Panc1 (cell line): ENCODE measurements around the gene OPTC. TPM values are rescaled to one million over a fixed set of nuclear protein-coding genes. Genes with fewer than 3 reads are reported as not detected.

Experiments used
- ATAC-seq: fragments of 200-7000 bp; cut with Tn5 transposase; 2 replicates; pipeline ENCODE4 v1.9.1; 2020; ENCODE audit warnings: mild to moderate bottlenecking, moderate library complexity
- BruUV-seq: library from RNA; stranded (reverse); fragments of 400-500 nt; replicated peaks from 2 replicates; lab custom pipeline; 2021; lab: Mats Ljungman, UMichigan
- CTCF ChIA-PET: fragments of 300-600 bp; sonication (Branson Sonifier 250); formaldehyde crosslinking; loops from one replicate; lab custom pipeline; 2022; ENCODE audit warnings: antibody characterized with exemption; lab: Charles Lee
- POLR2A ChIA-PET: fragments of 300-600 bp; sonication (Branson Sonifier 250); formaldehyde crosslinking; loops from one replicate; lab custom pipeline; 2022; ENCODE audit warnings: antibody characterized with exemption; lab: Charles Lee
- DNase-seq: peaks from one replicate; pipeline ENCODE4 v3.0.0-alpha.2; 2010; ENCODE audit warnings: low read depth, low spot score
- H3K27ac ChIP-seq: 2 replicates; pipeline ENCODE4 v1.5.1; 2011; ENCODE audit warnings: mild to moderate bottlenecking, low read length, inconsistent platforms
- H3K27me3 ChIP-seq: fragments of 200-500 bp; sonication (Bioruptor generic); 2 replicates; pipeline ENCODE4 v1.6.0; 2014; ENCODE audit warnings: low read length, inconsistent platforms; ENCODE audit not compliant: control insufficient read depth, insufficient read depth
- H3K36me3 ChIP-seq: fragments of 200-500 bp; sonication (Bioruptor generic); 2 replicates; pipeline ENCODE4 v1.5.1; 2014; ENCODE audit warnings: inconsistent platforms, mild to moderate bottlenecking, low read length, moderate library complexity; ENCODE audit not compliant: control insufficient read depth, insufficient read depth
- H3K4me1 ChIP-seq: 2 replicates; pipeline ENCODE4 v1.5.1; 2011; ENCODE audit warnings: inconsistent platforms, mild to moderate bottlenecking, low read length, moderate library complexity; ENCODE audit not compliant: control insufficient read depth, insufficient read depth
- H3K4me3 ChIP-seq, 2 experiments: 2 replicates each; pipeline ENCODE4 v1.5.1; 2011 to 2012; ENCODE audit warnings: low read depth in 2 of 2, low read length in 2 of 2, mild to moderate bottlenecking in 2 of 2, inconsistent platforms in 1 of 2, moderate library complexity in 1 of 2
- H3K9me3 ChIP-seq: fragments of 200-500 bp; sonication (Bioruptor generic); 2 replicates; pipeline ENCODE4 v1.5.1; 2014; ENCODE audit warnings: low read depth, mild to moderate bottlenecking, inconsistent platforms, low read length, moderate library complexity; ENCODE audit not compliant: control insufficient read depth, insufficient read depth
- CTCF ChIP-seq: fragments of 450-650 bp; IDR thresholded peaks from 2 replicates; pipeline ENCODE4 v1.5.1; 2017; ENCODE audit warnings: mild to moderate bottlenecking
- POLR2AphosphoS5 ChIP-seq: IDR thresholded peaks from 2 replicates; pipeline ENCODE4 v1.6.1; 2012; ENCODE audit warnings: mild to moderate bottlenecking, low read depth, low read length, moderate library complexity
- REST ChIP-seq, 2 experiments: IDR thresholded peaks; 2 replicates each; pipeline ENCODE4 v1.6.1; 2011 to 2012; ENCODE audit warnings: low read depth in 2 of 2, control low read depth in 1 of 2, low read length in 1 of 2, mild to moderate bottlenecking in 1 of 2, moderate library complexity in 1 of 2; ENCODE audit not compliant: insufficient read depth in 1 of 2
- SIN3A ChIP-seq: IDR thresholded peaks from 2 replicates; pipeline ENCODE4 v1.6.1; 2012; ENCODE audit warnings: low read depth, mild to moderate bottlenecking, low read length, moderate library complexity, borderline replicate concordance; ENCODE audit not compliant: insufficient read depth
- TCF7L2 ChIP-seq: IDR thresholded peaks from 2 replicates; pipeline ENCODE4 v1.6.1; 2011; ENCODE audit warnings: mild to moderate bottlenecking, low read depth, low read length, inconsistent platforms
- in situ Hi-C: cut with HindIII; loops from 2 replicates; pipeline ENCODE4 v1.10.0; 2016; ENCODE audit warnings: low sequenced_read_pairs, low pct_unique_long_range_greater_than_20kb
- intact Hi-C: fragments of 100-400 bp; cut with micrococcal nuclease; formaldehyde crosslinking; loops from one replicate; pipeline ENCODE4 v1.10.0; 2022; ENCODE audit not compliant: unreplicated experiment
- total RNA-seq: library from RNA; stranded (reverse); gene quantifications from one replicate; pipeline ENCODE4 v1.2.1, GENCODE V29; 2021; ENCODE audit not compliant: unreplicated experiment

OPTC gene
- total RNA-seq, 1 experiment from 2014 or later: not detected

GRCh38 chr1:203508463-203509073 is 14.6 kb downstream of the OPTC start:
- Histone ChIP-seq H3K36me3 (no peaks in the 10 kb centered on the region), H3K9me3 (no peaks in the 10 kb centered on the region), H3K27me3 (no peaks in the 10 kb centered on the region), H3K27ac (no peak overlapping the region), H3K4me3 (no peak overlapping the region), H3K4me1 (peaks cover 13% of the 10 kb centered on the region)
- in situ Hi-C loops (no loop called here), intact Hi-C loops (no loop called here)
- BruUV-seq: no TSS peak
- no peak for DNase-seq
- POLR2A ChIA-PET: no interaction called here
- CTCF ChIA-PET: no interaction called here
- no peak for ATAC-seq
- TF ChIP-seq CTCF: no peak
- no peak for TF ChIP-seq POLR2AphosphoS5
- no peak for TF ChIP-seq SIN3A
- no peak for TF ChIP-seq TCF7L2
- TF ChIP-seq REST (IDR thresholded peaks at IDR 0.05; ENCODE audit: insufficient read depth in 1 of 2, low read depth in 2 of 2, low read length in 1 of 2): no peak

GRCh38 chr1:203509135-203509534 is 15.2 kb downstream of the OPTC start:
- H3K4me1 ChIP-seq: peaks cover 14% of the 10 kb centered on the region
- H3K27me3 ChIP-seq: no peaks in the 10 kb centered on the region
- CTCF ChIA-PET: no interaction called here
- intact Hi-C loops: no loop called here
- in situ Hi-C loops: no loop called here
- POLR2A ChIA-PET: no interaction called here
- H3K36me3 ChIP-seq: no peaks in the 10 kb centered on the region
- no peak overlapping the region for H3K27ac ChIP-seq
- ATAC-seq (no peak), DNase-seq (no peak)
- TF ChIP-seq REST (IDR thresholded peaks at IDR 0.05; ENCODE audit: insufficient read depth in 1 of 2, low read depth in 2 of 2, low read length in 1 of 2) (no peak), POLR2AphosphoS5 (no peak), SIN3A (no peak), TCF7L2 (no peak), CTCF (no peak)
- H3K4me3 ChIP-seq: no peak overlapping the region
- H3K9me3 ChIP-seq: no peaks in the 10 kb centered on the region
- BruUV-seq: no TSS peak
